HG03558 (cell line): ENCODE measurements around the gene LAMA2.

ENCODE experiments used
- ATAC-seq: cut with Tn5 transposase; IDR thresholded peaks from one replicate; pipeline ENCODE4 v1.9.1; 2021; ENCODE audit warnings: moderate number of reproducible peaks; ENCODE audit not compliant: unreplicated experiment; ENCODE audit errors: extremely low read depth

The LAMA2 gene

GRCh38 chr6:128882991-128883611 is at the start of gene LAMA2:
TSS of gene LAMA2 (plus strand) at chr6:128883138. CDS start at chr6:128883246, 108 bp downstream.
- no peak for ATAC-seq

DNA sequence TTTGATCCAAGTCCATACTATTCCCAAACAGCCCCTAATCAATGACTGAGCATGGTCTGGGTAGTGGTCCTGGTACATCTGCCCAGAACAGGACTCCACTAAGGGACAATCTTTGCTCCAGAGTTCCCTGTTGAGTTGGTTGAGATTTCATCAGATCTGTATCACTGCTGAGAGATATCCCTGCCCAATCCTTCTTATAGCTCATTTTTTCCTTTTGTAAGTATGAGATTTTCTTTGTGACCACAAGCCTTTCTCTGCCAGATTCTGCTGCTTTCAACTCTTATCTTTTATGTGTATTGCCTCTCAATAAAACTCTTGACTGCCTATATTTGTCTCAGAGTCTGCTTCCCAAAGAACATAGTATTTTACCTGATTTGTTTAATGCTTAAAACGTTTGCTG is 46.2 kb upstream of the LAMA2 start:
- no peak for ATAC-seq

- no peak for ATAC-seq
These were observed 41.4 kb upstream of the LAMA2 start for GRCh38 chr6:128841518-128841917.

DNA sequence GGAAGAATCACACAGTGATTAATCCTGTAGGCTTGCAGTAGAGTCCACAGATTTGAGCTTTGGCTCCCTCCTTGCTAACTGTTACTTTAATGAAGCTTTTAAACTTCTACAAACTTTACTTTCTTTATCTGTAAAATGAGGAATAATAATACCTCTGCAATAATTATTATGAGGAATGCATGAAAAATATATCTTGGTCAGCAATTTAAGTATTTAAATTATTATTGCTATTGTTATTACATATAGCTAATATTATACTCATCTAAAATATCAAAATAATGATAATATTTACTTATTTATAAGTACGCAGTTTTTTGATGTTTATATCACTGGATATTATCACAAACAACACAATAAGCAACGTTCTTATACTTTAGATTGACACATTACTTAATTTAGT is 38.3 kb upstream of the LAMA2 start:
- no peak for ATAC-seq

GRCh38 chr6:128847431-128848210 is 35.3 kb upstream of the LAMA2 start:
- no peak for ATAC-seq

- no peak for ATAC-seq
These were observed 34.6 kb upstream of the LAMA2 start for GRCh38 chr6:128848212-128848935.

- no peak for ATAC-seq
These were observed 27.3 kb upstream of the LAMA2 start for GRCh38 chr6:128855581-128856085.

DNA sequence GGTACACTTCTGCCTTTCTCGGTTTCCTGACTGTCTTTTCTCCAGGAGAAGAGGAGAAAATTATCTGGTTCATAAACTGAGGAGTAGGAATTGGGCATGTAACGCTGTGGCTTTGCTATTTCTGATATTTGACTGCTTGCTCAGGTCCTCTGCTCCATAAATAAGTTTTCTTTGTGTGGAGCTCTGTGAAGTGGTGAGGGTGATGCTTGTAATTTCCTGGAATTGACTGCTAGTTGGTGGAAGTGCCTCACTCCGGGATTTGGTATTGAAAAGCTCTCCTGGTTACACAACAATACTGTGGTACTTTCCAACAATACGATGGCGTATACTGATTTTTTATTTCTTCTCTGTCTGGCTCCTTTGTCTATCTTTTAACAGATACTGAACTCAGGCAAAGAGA is 25.1 kb upstream of the LAMA2 start:
- no peak for ATAC-seq

DNA sequence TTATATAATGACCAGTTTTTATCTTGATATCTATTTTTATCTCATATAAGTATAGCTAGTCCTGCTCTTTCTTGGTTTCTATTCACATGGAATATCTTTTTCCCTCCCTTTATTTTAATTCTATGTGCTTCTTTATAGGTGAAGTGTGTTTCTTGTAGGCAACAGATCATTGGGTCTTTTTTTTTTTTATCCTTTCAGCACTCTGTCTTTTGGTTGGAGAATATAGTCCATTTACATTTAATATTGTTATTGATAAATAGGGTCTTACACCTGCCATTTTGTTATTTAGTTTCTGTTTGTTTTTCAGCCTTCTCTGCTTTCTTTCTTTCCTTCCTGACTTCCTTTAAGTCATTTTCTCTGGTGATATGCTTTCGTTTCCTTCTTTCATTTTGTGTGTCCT is 22.2 kb upstream of the LAMA2 start:
- no peak for ATAC-seq

GRCh38 chr6:128863983-128864382 is 19.0 kb upstream of the LAMA2 start:
- ATAC-seq: no peak

- ATAC-seq: no peak
These were observed 12.2 kb upstream of the LAMA2 start for GRCh38 chr6:128870746-128871145.

- no peak for ATAC-seq
These were observed 8.1 kb upstream of the LAMA2 start for GRCh38 chr6:128874863-128875262.

DNA sequence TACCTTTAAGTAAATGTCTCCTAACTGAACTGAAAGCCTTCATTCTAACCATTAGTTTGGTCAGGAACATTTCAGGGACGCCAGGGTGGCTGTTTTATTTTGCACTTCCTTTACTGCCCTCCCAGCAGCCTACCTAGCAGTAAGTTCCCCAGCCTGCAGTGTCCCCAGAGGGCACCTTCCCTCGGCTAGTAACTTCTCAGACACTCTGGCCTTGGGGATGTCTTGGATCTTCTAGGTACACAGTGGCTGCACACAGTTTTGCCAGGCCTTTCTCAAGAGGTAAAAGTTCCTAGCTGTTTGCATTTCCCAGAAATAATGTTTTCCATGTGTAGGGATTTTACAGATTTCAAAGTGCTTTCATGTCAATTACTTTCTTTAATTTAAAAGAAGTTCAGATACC is 378 bp upstream of the LAMA2 start:
- no peak for ATAC-seq

- ATAC-seq: no peak
These were observed 968 bp downstream of the LAMA2 start for GRCh38 chr6:128883906-128884305.

- no peak for ATAC-seq
These were observed 2.4 kb downstream of the LAMA2 start for GRCh38 chr6:128885381-128885780.

DNA sequence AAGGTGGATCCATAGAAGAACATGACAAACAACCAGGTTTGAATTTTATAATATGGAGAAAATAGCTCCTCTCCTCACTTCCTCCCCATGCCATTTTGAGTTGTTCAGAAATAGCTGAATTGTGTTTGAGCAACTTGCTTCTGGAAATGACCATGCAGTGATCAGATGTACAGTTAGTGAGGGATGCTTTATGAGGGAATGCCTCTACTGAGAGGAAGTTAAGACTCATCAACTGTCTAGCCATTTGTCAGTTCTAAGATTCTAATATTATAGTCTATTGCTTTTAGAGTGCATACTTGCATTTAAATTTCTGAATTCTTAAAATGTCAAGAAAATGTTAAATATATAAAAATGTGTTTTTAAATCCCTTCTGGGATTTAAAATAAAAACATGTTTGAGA is 3.8 kb downstream of the LAMA2 start:
- no peak for ATAC-seq

DNA sequence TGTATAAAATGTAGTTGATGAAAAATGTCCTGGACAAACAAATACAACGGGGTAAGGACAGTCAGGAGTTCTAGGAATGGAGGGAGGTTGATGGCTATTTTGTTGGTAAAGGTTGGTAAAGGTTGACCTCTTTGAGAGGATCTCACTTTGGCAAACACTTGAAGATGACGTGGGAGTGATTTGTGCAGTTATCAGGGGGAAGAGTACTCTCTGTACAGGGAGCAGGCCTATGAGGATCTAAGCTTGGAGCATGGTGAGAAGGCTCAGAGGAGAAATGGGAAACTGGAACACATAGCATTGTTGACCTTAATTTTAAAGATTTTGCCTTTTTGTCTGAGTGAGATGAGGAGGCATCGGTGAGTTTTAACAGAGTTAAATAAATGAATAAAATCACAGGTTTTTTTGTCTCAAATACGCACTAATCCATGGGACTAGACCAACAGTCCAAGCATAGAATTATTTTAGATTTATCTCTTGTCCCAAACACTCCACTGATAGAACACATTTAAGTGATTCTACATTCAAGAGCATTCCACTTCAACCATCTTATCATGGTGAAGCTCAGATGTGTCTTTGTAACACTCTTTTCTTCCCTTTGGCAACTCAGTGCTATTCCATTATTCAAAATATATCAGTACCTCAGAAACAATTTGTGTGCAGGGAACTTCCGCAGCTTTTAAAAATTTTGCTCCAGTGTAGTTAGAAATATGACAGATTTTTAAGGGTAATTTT is 5.7 kb downstream of the LAMA2 start:
- no peak for ATAC-seq

GRCh38 chr6:128889870-128890269 is 6.9 kb downstream of the LAMA2 start:
- no peak for ATAC-seq

DNA sequence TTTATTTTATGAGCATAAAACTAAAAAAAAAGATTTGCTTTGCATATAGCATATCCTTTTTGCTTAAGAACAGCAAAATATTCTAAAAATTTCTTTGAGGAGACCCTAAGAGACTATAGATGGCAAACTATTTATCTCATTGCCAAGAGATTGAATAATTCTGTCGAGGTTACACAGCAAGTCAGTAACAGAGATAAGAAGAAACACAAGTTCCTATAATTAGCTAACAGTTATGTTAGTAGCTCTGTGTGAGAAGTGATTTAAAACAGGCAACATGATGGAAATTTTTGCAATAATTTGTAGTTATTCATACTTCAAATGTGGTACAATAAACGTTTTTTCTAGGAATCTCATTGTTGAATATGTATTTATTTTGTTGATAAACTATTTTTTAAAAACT is 9.1 kb downstream of the LAMA2 start:
- no peak for ATAC-seq

GRCh38 chr6:128899341-128900050 is 16.6 kb downstream of the LAMA2 start:
- no peak for ATAC-seq
